ENCODE data around the gene KIRREL3.

Gene KIRREL3

GRCh38 chr11:126542334-126543015 lies 458.1 kb downstream of the KIRREL3 start:
- no peaks in the 10 kb centered on the region for H3K9me3 ChIP-seq (ENCODE audit: insufficient read depth, low read depth, low read length)
- H3K9ac ChIP-seq (ENCODE audit: low read depth, low read length) = no peak overlapping the region
- 93% methylated on average over 3 of the region's 4 CpGs for WGBS
- H3K27me3 ChIP-seq (ENCODE audit: insufficient read depth, low read length) = no peaks in the 10 kb centered on the region
- no peaks in the 10 kb centered on the region for H3K36me3 ChIP-seq (ENCODE audit: insufficient read depth, low read length)
- no peak overlapping the region for H3K27ac ChIP-seq (ENCODE audit: low read depth, low read length)
- no peak overlapping the region for H3K4me3 ChIP-seq (ENCODE audit: low read length)
- H3K4me1 ChIP-seq (ENCODE audit: insufficient read depth, low read length) = peaks cover 18% of the 10 kb centered on the region

- Histone ChIP-seq H3K36me3 (ENCODE audit: insufficient read depth, low read length) (no peaks in the 10 kb centered on the region), H3K4me1 (ENCODE audit: insufficient read depth, low read length) (no peaks in the 10 kb centered on the region), H3K27ac (ENCODE audit: low read depth, low read length) (no peak overlapping the region), H3K27me3 (ENCODE audit: insufficient read depth, low read length) (no peaks in the 10 kb centered on the region), H3K4me3 (ENCODE audit: low read length) (no peak overlapping the region), H3K9ac (ENCODE audit: low read depth, low read length) (no peak overlapping the region), H3K9me3 (ENCODE audit: insufficient read depth, low read depth, low read length) (no peaks in the 10 kb centered on the region)
- 85% methylated on average over 4 of the region's 4 CpGs for WGBS
These were observed 462.5 kb downstream of the KIRREL3 start for GRCh38 chr11:126538071-126538470.

GRCh38 chr11:126537492-126537891 lies 463.1 kb downstream of the KIRREL3 start:
- Histone ChIP-seq H3K27me3 (ENCODE audit: insufficient read depth, low read length) (no peaks in the 10 kb centered on the region), H3K27ac (ENCODE audit: low read depth, low read length) (no peak overlapping the region), H3K4me3 (ENCODE audit: low read length) (no peak overlapping the region), H3K9me3 (ENCODE audit: insufficient read depth, low read depth, low read length) (no peaks in the 10 kb centered on the region), H3K4me1 (ENCODE audit: insufficient read depth, low read length) (no peaks in the 10 kb centered on the region), H3K9ac (ENCODE audit: low read depth, low read length) (no peak overlapping the region), H3K36me3 (ENCODE audit: insufficient read depth, low read length) (no peaks in the 10 kb centered on the region)
- 95% methylated on average over 4 of the region's 4 CpGs for WGBS

- whole genome bisulfite sequencing = 90% methylated on average over 17 of the region's 17 CpGs
- no peak overlapping the region for H3K27ac ChIP-seq (ENCODE audit: low read depth, low read length)
- H3K4me3 ChIP-seq (ENCODE audit: low read length) = no peak overlapping the region
- H3K4me1 ChIP-seq (ENCODE audit: insufficient read depth, low read length) = no peaks in the 10 kb centered on the region
- H3K36me3 ChIP-seq (ENCODE audit: insufficient read depth, low read length) = no peaks in the 10 kb centered on the region
- no peaks in the 10 kb centered on the region for H3K9me3 ChIP-seq (ENCODE audit: insufficient read depth, low read depth, low read length)
- no peaks in the 10 kb centered on the region for H3K27me3 ChIP-seq (ENCODE audit: insufficient read depth, low read length)
- no peak overlapping the region for H3K9ac ChIP-seq (ENCODE audit: low read depth, low read length)
These were observed 466.3 kb downstream of the KIRREL3 start for GRCh38 chr11:126534141-126534805.

GRCh38 chr11:126533560-126533959 lies 467.0 kb downstream of the KIRREL3 start:
- Histone ChIP-seq H3K27me3 (ENCODE audit: insufficient read depth, low read length) (no peaks in the 10 kb centered on the region), H3K27ac (ENCODE audit: low read depth, low read length) (no peak overlapping the region), H3K4me1 (ENCODE audit: insufficient read depth, low read length) (no peaks in the 10 kb centered on the region), H3K4me3 (ENCODE audit: low read length) (no peak overlapping the region), H3K9me3 (ENCODE audit: insufficient read depth, low read depth, low read length) (no peaks in the 10 kb centered on the region), H3K9ac (ENCODE audit: low read depth, low read length) (no peak overlapping the region), H3K36me3 (ENCODE audit: insufficient read depth, low read length) (no peaks in the 10 kb centered on the region)
- WGBS = 80% methylated on average over 6 of the region's 6 CpGs

- no peaks in the 10 kb centered on the region for H3K36me3 ChIP-seq (ENCODE audit: insufficient read depth, low read length)
- no peak overlapping the region for H3K27ac ChIP-seq (ENCODE audit: low read depth, low read length)
- no peaks in the 10 kb centered on the region for H3K27me3 ChIP-seq (ENCODE audit: insufficient read depth, low read length)
- no peak overlapping the region for H3K9ac ChIP-seq (ENCODE audit: low read depth, low read length)
- H3K4me3 ChIP-seq (ENCODE audit: low read length) = no peak overlapping the region
- WGBS = 95% methylated on average over 8 of the region's 8 CpGs
- H3K4me1 ChIP-seq (ENCODE audit: insufficient read depth, low read length) = no peaks in the 10 kb centered on the region
- no peaks in the 10 kb centered on the region for H3K9me3 ChIP-seq (ENCODE audit: insufficient read depth, low read depth, low read length)
These were observed 470.2 kb downstream of the KIRREL3 start for GRCh38 chr11:126530416-126530815.

GRCh38 chr11:126529037-126529436 lies 471.5 kb downstream of the KIRREL3 start:
- Histone ChIP-seq H3K9me3 (ENCODE audit: insufficient read depth, low read depth, low read length) (no peaks in the 10 kb centered on the region), H3K9ac (ENCODE audit: low read depth, low read length) (no peak overlapping the region), H3K4me3 (ENCODE audit: low read length) (no peak overlapping the region), H3K4me1 (ENCODE audit: insufficient read depth, low read length) (no peaks in the 10 kb centered on the region), H3K36me3 (ENCODE audit: insufficient read depth, low read length) (no peaks in the 10 kb centered on the region), H3K27me3 (ENCODE audit: insufficient read depth, low read length) (no peaks in the 10 kb centered on the region), H3K27ac (ENCODE audit: low read depth, low read length) (no peak overlapping the region)
- WGBS = 88% methylated on average over 10 of the region's 10 CpGs

GRCh38 chr11:126528075-126528474 lies 472.5 kb downstream of the KIRREL3 start:
- Histone ChIP-seq H3K27ac (ENCODE audit: low read depth, low read length) (no peak overlapping the region), H3K4me3 (ENCODE audit: low read length) (no peak overlapping the region), H3K4me1 (ENCODE audit: insufficient read depth, low read length) (no peaks in the 10 kb centered on the region), H3K36me3 (ENCODE audit: insufficient read depth, low read length) (no peaks in the 10 kb centered on the region), H3K27me3 (ENCODE audit: insufficient read depth, low read length) (no peaks in the 10 kb centered on the region), H3K9ac (ENCODE audit: low read depth, low read length) (no peak overlapping the region), H3K9me3 (ENCODE audit: insufficient read depth, low read depth, low read length) (no peaks in the 10 kb centered on the region)
- 85% methylated on average over 5 of the region's 5 CpGs for WGBS

- Histone ChIP-seq H3K4me3 (ENCODE audit: low read length) (no peak overlapping the region), H3K36me3 (ENCODE audit: insufficient read depth, low read length) (no peaks in the 10 kb centered on the region), H3K27me3 (ENCODE audit: insufficient read depth, low read length) (no peaks in the 10 kb centered on the region), H3K9me3 (ENCODE audit: insufficient read depth, low read depth, low read length) (no peaks in the 10 kb centered on the region), H3K9ac (ENCODE audit: low read depth, low read length) (no peak overlapping the region), H3K27ac (ENCODE audit: low read depth, low read length) (no peak overlapping the region), H3K4me1 (ENCODE audit: insufficient read depth, low read length) (no peaks in the 10 kb centered on the region)
- 95% methylated on average over 5 of the region's 5 CpGs for WGBS
These were observed 472.9 kb downstream of the KIRREL3 start for GRCh38 chr11:126527651-126528050.

- Histone ChIP-seq H3K9ac (ENCODE audit: low read depth, low read length) (no peak overlapping the region), H3K27ac (ENCODE audit: low read depth, low read length) (no peak overlapping the region), H3K4me1 (ENCODE audit: insufficient read depth, low read length) (no peaks in the 10 kb centered on the region), H3K27me3 (ENCODE audit: insufficient read depth, low read length) (no peaks in the 10 kb centered on the region), H3K36me3 (ENCODE audit: insufficient read depth, low read length) (no peaks in the 10 kb centered on the region), H3K4me3 (ENCODE audit: low read length) (no peak overlapping the region), H3K9me3 (ENCODE audit: insufficient read depth, low read depth, low read length) (no peaks in the 10 kb centered on the region)
- 88% methylated on average over 10 of the region's 10 CpGs for WGBS
These were observed 474.1 kb downstream of the KIRREL3 start for GRCh38 chr11:126526471-126526870.

- no peaks in the 10 kb centered on the region for H3K9me3 ChIP-seq (ENCODE audit: insufficient read depth, low read depth, low read length)
- no peak overlapping the region for H3K9ac ChIP-seq (ENCODE audit: low read depth, low read length)
- no peaks in the 10 kb centered on the region for H3K27me3 ChIP-seq (ENCODE audit: insufficient read depth, low read length)
- WGBS = 95% methylated on average over 4 of the region's 4 CpGs
- H3K27ac ChIP-seq (ENCODE audit: low read depth, low read length) = no peak overlapping the region
- no peaks in the 10 kb centered on the region for H3K4me1 ChIP-seq (ENCODE audit: insufficient read depth, low read length)
- H3K36me3 ChIP-seq (ENCODE audit: insufficient read depth, low read length) = no peaks in the 10 kb centered on the region
- no peak overlapping the region for H3K4me3 ChIP-seq (ENCODE audit: low read length)
These were observed 474.9 kb downstream of the KIRREL3 start for GRCh38 chr11:126525702-126526101.
